Lower leg skin (tissue), 4 donors: ENCODE results near the gene JPH3. TPM values are rescaled to one million over a fixed set of nuclear protein-coding genes. Genes with fewer than 3 reads are reported as not detected.

Experiments used
- DNase-seq, 2 donors: peaks; one replicate each; pipeline ENCODE4 v3.0.0-alpha.2; 2019; ENCODE audit warnings: low spot score in 2 of 2
- H3K4me3 ChIP-seq: fragments of 200-600 bp; sonication (generic); 2 replicates; pipeline ENCODE4 v1.5.1; 2017; ENCODE audit warnings: mild to moderate bottlenecking, low read depth; ENCODE audit not compliant: poor library complexity, severe bottlenecking
- POLR2A ChIP-seq, 2 donors: fragments of 450-650 bp; IDR thresholded peaks; one replicate each; pipeline ENCODE4 v1.6.1; 2016 to 2017; ENCODE audit warnings: antibody characterized with exemption in 2 of 2, mild to moderate bottlenecking in 1 of 2, moderate library complexity in 1 of 2
- WGBS, 2 donors: methylation state at CpG; one replicate each; pipeline ENCODE4 v1.1.5; 2018; 5-methylcytosine and 5-hydroxymethylcytosine counted together
- intact Hi-C: fragments of 100-400 bp; cut with DNase I; formaldehyde crosslinking; loops from one replicate; pipeline ENCODE4 v1.15.0; 2023; ENCODE audit warnings: low total_unique reads
- total RNA-seq, 4 donors: library from RNA; depleted of rRNA; stranded (reverse); fragments of >200 nt; gene quantifications; one replicate each; pipeline ENCODE4 v1.1.0, GENCODE V29; 2016
- TF ChIP-seq, protein P1 (sequence below), 3 donors: fragments of 450-650 bp; IDR thresholded peaks; one replicate each; pipeline ENCODE4 v1.5.1; 2016; ENCODE audit warnings: antibody characterized with exemption in 3 of 3, mild to moderate bottlenecking in 3 of 3, moderate library complexity in 2 of 3

Gene JPH3
- total RNA-seq, 4 donors from 2014 or later: not detected

DNA sequence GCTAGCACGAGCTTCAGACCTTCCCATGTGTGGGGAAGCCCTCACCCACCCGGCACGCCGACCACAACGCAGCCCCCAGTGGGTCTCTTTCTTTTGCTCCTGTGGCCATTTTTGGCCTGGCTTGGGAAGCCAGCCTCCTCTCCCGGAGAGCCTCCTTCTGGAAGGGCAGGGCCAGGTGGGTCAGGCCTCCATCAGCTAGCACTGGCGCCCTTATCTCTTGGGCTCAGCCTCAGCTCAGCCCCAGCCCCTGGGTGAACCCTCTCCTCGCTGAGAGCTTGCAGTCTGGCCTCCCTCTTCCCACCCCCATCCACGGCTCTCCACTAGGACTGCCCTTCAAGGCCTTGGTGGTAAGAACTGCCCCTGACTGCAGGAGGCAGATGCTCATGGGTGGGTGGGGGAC, 14.7 kb upstream of the JPH3 start:
- no peak overlapping the region for H3K4me3 ChIP-seq
- 89 to 92% methylated on average over 9 of the region's 9 CpGs for WGBS, 2 donors
- intact Hi-C loops: no loop called here
- no peak for DNase-seq
- TF ChIP-seq POLR2A (IDR thresholded peaks at IDR 0.05): no peak
- TF ChIP-seq, protein P1, sequence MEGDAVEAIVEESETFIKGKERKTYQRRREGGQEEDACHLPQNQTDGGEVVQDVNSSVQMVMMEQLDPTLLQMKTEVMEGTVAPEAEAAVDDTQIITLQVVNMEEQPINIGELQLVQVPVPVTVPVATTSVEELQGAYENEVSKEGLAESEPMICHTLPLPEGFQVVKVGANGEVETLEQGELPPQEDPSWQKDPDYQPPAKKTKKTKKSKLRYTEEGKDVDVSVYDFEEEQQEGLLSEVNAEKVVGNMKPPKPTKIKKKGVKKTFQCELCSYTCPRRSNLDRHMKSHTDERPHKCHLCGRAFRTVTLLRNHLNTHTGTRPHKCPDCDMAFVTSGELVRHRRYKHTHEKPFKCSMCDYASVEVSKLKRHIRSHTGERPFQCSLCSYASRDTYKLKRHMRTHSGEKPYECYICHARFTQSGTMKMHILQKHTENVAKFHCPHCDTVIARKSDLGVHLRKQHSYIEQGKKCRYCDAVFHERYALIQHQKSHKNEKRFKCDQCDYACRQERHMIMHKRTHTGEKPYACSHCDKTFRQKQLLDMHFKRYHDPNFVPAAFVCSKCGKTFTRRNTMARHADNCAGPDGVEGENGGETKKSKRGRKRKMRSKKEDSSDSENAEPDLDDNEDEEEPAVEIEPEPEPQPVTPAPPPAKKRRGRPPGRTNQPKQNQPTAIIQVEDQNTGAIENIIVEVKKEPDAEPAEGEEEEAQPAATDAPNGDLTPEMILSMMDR (IDR thresholded peaks at IDR 0.05): no peak

GRCh38 chr16:87592018-87592712, 10.1 kb upstream of the JPH3 start:
- no peak for DNase-seq
- WGBS, 2 donors: 71 to 75% methylated on average over 21 of the region's 21 CpGs
- intact Hi-C loops: no loop called here
- no peak overlapping the region for H3K4me3 ChIP-seq
- no peak for TF ChIP-seq POLR2A (IDR thresholded peaks at IDR 0.05)
- TF ChIP-seq, protein P1 (IDR thresholded peaks at IDR 0.05): no peak

DNA sequence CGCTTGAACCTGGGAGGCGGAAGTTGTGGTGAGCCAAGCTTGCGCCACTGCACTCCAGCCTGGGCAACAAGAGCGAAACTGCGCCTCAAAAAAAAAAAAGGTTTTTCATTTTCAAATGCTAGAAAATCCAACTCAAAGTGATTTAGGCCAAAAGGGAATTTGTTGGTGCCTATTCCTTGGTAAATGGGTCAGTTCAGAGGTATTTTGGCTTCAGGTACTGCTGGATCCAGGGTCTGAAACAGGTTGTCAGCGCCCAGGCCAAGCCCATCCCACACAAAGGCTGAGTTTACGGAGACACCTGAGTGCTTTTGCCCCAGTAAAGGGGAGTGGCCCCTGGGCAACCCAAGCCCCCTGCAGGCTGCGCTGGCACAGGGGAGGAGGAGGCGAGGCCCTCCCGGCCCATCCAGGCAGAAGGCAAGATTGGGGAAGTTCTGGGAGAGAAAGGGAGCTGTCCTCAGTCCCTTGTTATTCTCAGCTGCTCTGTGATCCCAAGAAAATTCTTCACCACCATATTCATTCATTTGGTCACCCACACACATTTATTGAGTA, 8.5 kb upstream of the JPH3 start:
- no peak for DNase-seq
- intact Hi-C loops: no loop called here
- no peak overlapping the region for H3K4me3 ChIP-seq
- TF ChIP-seq, protein P1 (IDR thresholded peaks at IDR 0.05): no peak
- no peak for TF ChIP-seq POLR2A (IDR thresholded peaks at IDR 0.05)
- WGBS, 2 donors: 89 to 90% methylated on average over 10 of the region's 10 CpGs

- intact Hi-C loops: no loop called here
- 70 to 82% methylated on average over 5 of the region's 5 CpGs for WGBS, 2 donors
- TF ChIP-seq, protein P1 (IDR thresholded peaks at IDR 0.05): no peak
- TF ChIP-seq POLR2A (IDR thresholded peaks at IDR 0.05): no peak
- DNase-seq: no peak
- no peak overlapping the region for H3K4me3 ChIP-seq
Observed at GRCh38 chr16:87595712-87596111, 6.6 kb upstream of the JPH3 start.

DNA sequence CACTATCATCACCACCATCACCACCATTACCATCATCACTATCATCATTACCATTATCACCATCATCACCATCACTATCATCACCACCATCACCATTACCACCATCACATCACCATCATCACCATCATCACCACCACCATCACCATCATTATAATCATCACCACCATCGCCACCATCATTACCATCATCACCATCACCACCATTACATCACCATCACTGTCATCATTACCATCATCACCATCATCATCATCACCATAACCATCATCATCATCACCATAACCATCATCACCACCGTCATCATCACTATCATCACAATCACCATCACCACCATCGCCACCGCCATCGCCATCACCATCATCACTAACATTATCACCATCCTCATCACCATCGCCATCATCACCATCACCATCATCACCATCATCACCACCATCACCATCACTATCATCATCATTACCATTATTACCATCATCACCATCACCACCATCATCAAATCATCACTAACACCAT, 4.9 kb upstream of the JPH3 start:
- TF ChIP-seq, protein P1 (IDR thresholded peaks at IDR 0.05): no peak
- TF ChIP-seq POLR2A (IDR thresholded peaks at IDR 0.05): no peak
- H3K4me3 ChIP-seq: no peak overlapping the region
- intact Hi-C loops: no loop called here
- no peak for DNase-seq
- 94 to 97% methylated on average over 6 of the region's 6 CpGs for whole genome bisulfite sequencing, 2 donors
